ENCODE measurements around the gene APOA5. TPM values are rescaled to one million over a fixed set of nuclear protein-coding genes. Genes with fewer than 3 reads are reported as not detected.

The APOA5 gene
- total RNA-seq, 1 donor from 2014 or later, result not detected

GRCh38 chr11:116833816-116834534, 42.3 kb upstream of the APOA5 start:
- no peaks in the 10 kb centered on the region for H3K9me3 ChIP-seq (ENCODE audit: low read depth)
- no peaks in the 10 kb centered on the region for H3K79me2 ChIP-seq (ENCODE audit: low read depth)
- Mint-ChIP-seq H3K27ac (no peak overlapping the region), H3K4me3 (no peak overlapping the region), H3K4me1 (peaks cover 29% of the 10 kb centered on the region), H3K36me3 (no peaks in the 10 kb centered on the region), H3K9me3 (peaks cover 5% of the 10 kb centered on the region), H3K27me3 (ENCODE audit: insufficient read depth, low read depth) (peaks cover 2% of the 10 kb centered on the region)
- no peaks in the 10 kb centered on the region for H4K20me1 ChIP-seq (ENCODE audit: low read depth)
- no peak overlapping the region for H3K27ac ChIP-seq
- TF ChIP-seq EZH2phosphoT487 (IDR thresholded peaks at IDR 0.05) (no peak), EZH2 (IDR thresholded peaks at IDR 0.05) (no peak)
- TF ChIP-seq, protein P1, sequence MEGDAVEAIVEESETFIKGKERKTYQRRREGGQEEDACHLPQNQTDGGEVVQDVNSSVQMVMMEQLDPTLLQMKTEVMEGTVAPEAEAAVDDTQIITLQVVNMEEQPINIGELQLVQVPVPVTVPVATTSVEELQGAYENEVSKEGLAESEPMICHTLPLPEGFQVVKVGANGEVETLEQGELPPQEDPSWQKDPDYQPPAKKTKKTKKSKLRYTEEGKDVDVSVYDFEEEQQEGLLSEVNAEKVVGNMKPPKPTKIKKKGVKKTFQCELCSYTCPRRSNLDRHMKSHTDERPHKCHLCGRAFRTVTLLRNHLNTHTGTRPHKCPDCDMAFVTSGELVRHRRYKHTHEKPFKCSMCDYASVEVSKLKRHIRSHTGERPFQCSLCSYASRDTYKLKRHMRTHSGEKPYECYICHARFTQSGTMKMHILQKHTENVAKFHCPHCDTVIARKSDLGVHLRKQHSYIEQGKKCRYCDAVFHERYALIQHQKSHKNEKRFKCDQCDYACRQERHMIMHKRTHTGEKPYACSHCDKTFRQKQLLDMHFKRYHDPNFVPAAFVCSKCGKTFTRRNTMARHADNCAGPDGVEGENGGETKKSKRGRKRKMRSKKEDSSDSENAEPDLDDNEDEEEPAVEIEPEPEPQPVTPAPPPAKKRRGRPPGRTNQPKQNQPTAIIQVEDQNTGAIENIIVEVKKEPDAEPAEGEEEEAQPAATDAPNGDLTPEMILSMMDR (IDR thresholded peaks at IDR 0.05), result no peak
- H3K4me3 ChIP-seq, result no peak overlapping the region
- H3K4me2 ChIP-seq, result no peak overlapping the region
- no peaks in the 10 kb centered on the region for H3K36me3 ChIP-seq
- peaks cover 20% of the 10 kb centered on the region for H3K4me1 ChIP-seq
- H2AFZ ChIP-seq (replicated peaks), result no peak overlapping the region
- DNase-seq (ENCODE audit: low spot score), result no peak
- peaks cover 6% of the 10 kb centered on the region for H3F3A ChIP-seq (ENCODE audit: low read depth)
- peaks cover 19% of the 10 kb centered on the region for H3K27me3 ChIP-seq
- no peak overlapping the region for H3K9ac ChIP-seq

DNA sequence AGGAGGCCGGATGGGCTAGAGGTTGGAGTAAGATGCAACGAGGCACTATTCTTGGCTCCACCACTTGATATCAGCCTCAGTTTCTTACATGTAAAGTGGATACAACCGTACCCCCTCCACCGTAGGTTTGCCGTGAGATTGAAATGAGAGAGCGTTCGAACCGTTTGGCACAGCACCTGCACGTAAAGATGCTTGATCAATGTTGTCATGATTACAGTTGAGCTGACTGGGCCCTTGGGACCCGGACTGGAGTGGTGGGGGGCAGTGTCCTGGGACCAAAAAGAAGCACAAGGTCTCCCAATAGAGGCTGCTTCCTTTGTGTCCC, 41.8 kb upstream of the APOA5 start:
- H3K27me3 Mint-ChIP-seq (ENCODE audit: insufficient read depth, low read depth), result peaks cover 2% of the 10 kb centered on the region
- H3K27ac Mint-ChIP-seq, result peak overlapping the region; percentile 24
- H3K4me3 Mint-ChIP-seq, result no peak overlapping the region

DNA sequence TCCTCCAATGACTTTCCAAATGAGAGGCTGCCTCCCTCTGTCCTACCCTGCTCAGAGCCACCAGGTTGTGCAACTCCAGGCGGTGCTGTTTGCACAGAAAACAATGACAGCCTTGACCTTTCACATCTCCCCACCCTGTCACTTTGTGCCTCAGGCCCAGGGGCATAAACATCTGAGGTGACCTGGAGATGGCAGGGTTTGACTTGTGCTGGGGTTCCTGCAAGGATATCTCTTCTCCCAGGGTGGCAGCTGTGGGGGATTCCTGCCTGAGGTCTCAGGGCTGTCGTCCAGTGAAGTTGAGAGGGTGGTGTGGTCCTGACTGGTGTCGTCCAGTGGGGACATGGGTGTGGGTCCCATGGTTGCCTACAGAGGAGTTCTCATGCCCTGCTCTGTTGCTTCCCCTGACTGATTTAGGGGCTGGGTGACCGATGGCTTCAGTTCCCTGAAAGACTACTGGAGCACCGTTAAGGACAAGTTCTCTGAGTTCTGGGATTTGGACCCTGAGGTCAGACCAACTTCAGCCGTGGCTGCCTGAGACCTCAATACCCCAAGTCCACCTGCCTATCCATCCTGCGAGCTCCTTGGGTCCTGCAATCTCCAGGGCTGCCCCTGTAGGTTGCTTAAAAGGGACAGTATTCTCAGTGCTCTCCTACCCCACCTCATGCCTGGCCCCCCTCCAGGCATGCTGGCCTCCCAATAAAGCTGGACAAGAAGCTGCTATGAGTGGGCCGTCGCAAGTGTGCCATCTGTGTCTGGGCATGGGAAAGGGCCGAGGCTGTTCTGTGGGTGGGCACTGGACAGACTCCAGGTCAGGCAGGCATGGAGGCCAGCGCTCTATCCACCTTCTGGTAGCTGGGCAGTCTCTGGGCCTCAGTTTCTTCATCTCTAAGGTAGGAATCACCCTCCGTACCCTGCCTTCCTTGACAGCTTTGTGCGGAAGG, 40.9 kb upstream of the APOA5 start:
- Histone ChIP-seq H3K4me3 (no peak overlapping the region), H3K4me2 (no peak overlapping the region), H3K36me3 (no peaks in the 10 kb centered on the region), H3K27ac (no peak overlapping the region), H3K9ac (no peak overlapping the region), H3K4me1 (peaks cover 17% of the 10 kb centered on the region), H3K27me3 (peaks cover 19% of the 10 kb centered on the region), H4K20me1 (ENCODE audit: low read depth) (no peaks in the 10 kb centered on the region), H3K79me2 (ENCODE audit: low read depth) (no peaks in the 10 kb centered on the region), H2AFZ (replicated peaks) (no peak overlapping the region), H3F3A (ENCODE audit: low read depth) (peaks cover 6% of the 10 kb centered on the region), H3K9me3 (ENCODE audit: low read depth) (no peaks in the 10 kb centered on the region)
- no peak for DNase-seq (ENCODE audit: low spot score)
- Mint-ChIP-seq H3K36me3 (no peaks in the 10 kb centered on the region), H3K27me3 (ENCODE audit: insufficient read depth, low read depth) (no peaks in the 10 kb centered on the region), H3K4me3 (no peak overlapping the region), H3K9me3 (peaks cover 5% of the 10 kb centered on the region), H3K4me1 (peaks cover 20% of the 10 kb centered on the region), H3K27ac (no peak overlapping the region)
- TF ChIP-seq EZH2 (IDR thresholded peaks at IDR 0.05) (no peak), EZH2phosphoT487 (IDR thresholded peaks at IDR 0.05) (no peak)
- TF ChIP-seq, protein P1 (IDR thresholded peaks at IDR 0.05), result no peak

More for the DNA sequence above, 41.8 kb upstream of the APOA5 start:
- no peak for DNase-seq (ENCODE audit: low spot score)
- H3K36me3 Mint-ChIP-seq, result no peaks in the 10 kb centered on the region
- Histone ChIP-seq H4K20me1 (ENCODE audit: low read depth) (no peaks in the 10 kb centered on the region), H3K4me3 (no peak overlapping the region), H3K27ac (no peak overlapping the region), H3K9me3 (ENCODE audit: low read depth) (no peaks in the 10 kb centered on the region), H2AFZ (replicated peaks) (no peak overlapping the region), H3K9ac (no peak overlapping the region), H3K79me2 (ENCODE audit: low read depth) (no peaks in the 10 kb centered on the region), H3K36me3 (no peaks in the 10 kb centered on the region), H3K27me3 (peaks cover 19% of the 10 kb centered on the region), H3K4me2 (no peak overlapping the region), H3K4me1 (peaks cover 24% of the 10 kb centered on the region), H3F3A (ENCODE audit: low read depth) (peaks cover 6% of the 10 kb centered on the region)
- H3K9me3 Mint-ChIP-seq, result peaks cover 5% of the 10 kb centered on the region
- H3K4me1 Mint-ChIP-seq, result peaks cover 28% of the 10 kb centered on the region
- TF ChIP-seq, protein P1 (IDR thresholded peaks at IDR 0.05), result no peak
- TF ChIP-seq EZH2 (IDR thresholded peaks at IDR 0.05) (no peak), EZH2phosphoT487 (IDR thresholded peaks at IDR 0.05) (no peak)

Data from neural progenitor cell (in vitro differentiated cells).